Activated B cell treated with CpG ODN at 0.5 μM for 24 hours (primary cell): ENCODE data around the gene NEURL3. TPM values are rescaled to one million over a fixed set of nuclear protein-coding genes. Genes with fewer than 3 reads are reported as not detected.

Source experiments
- ATAC-seq: fragments of 200-7000 bp; cut with Tn5 transposase; one replicate; pipeline ENCODE4 v1.10.0; 2021; ENCODE audit warnings: low read depth, mild to moderate bottlenecking, moderate library complexity
- CTCF ChIA-PET: fragments of 350-600 bp; sonication (Branson Sonifier 250); formaldehyde crosslinking; loops from one replicate; lab custom pipeline; 2021; ENCODE audit warnings: antibody characterized with exemption; lab: Charles Lee
- POLR2A ChIA-PET: fragments of 350-600 bp; sonication (Branson Sonifier 250); formaldehyde crosslinking; loops from one replicate; lab custom pipeline; 2021; ENCODE audit warnings: antibody characterized with exemption; lab: Charles Lee
- DNase-seq: peaks from one replicate; pipeline ENCODE4 v3.0.0; 2022
- H3K27ac Mint-ChIP-seq: one replicate; pipeline ENCODE4 v1.8.0; 2020; ENCODE audit warnings: mixed read lengths
- H3K27me3 Mint-ChIP-seq: one replicate; pipeline ENCODE4 v1.8.0; 2021; ENCODE audit warnings: mixed read lengths
- H3K36me3 Mint-ChIP-seq: one replicate; pipeline ENCODE4 v1.8.0; 2021; ENCODE audit warnings: low read depth, mixed read lengths
- H3K4me1 Mint-ChIP-seq: one replicate; pipeline ENCODE4 v1.8.0; 2021; ENCODE audit warnings: mixed read lengths
- H3K4me3 Mint-ChIP-seq: one replicate; pipeline ENCODE4 v1.8.0; 2020; ENCODE audit warnings: mild to moderate bottlenecking, mixed read lengths
- H3K9me3 Mint-ChIP-seq: one replicate; pipeline ENCODE4 v1.8.0; 2020; ENCODE audit warnings: mixed read lengths
- intact Hi-C: fragments of 100-400 bp; cut with micrococcal nuclease; formaldehyde crosslinking; loops from one replicate; pipeline ENCODE4 v1.15.1; 2024
- total RNA-seq: library from RNA; stranded (reverse); gene quantifications from 2 replicates; pipeline ENCODE4 v1.2.3, GENCODE V29; 2022
- TF ChIP-seq, protein P1 (sequence below): fragments of 200-600 bp; IDR thresholded peaks from one replicate; pipeline ENCODE4 v1.8.0; 2022; ENCODE audit warnings: antibody characterized with exemption, mild to moderate bottlenecking

NEURL3 gene
- total RNA-seq, 1 donor from 2014 or later: not detected

DNA sequence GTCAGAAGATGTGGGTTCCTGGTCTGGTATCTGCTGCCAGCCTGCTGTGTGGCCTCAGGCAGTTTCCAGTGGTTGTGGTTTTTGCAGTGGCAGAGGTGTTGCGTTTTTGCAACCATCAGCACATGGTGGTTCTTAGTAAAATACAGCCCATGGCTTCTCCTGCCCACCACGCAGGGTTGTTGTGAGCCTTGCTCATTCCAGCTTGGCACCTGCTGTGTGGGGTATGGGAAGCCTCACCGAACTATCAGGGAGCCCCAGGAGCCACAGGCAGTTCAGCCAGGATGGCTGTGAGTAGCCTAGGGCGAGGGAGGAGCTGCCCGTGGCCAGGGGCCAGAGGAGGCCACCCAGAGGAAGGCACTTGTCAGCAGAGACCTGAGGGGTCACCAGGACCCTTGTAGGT is 41.2 kb upstream of the NEURL3 start:
- DNase-seq (no peak), ATAC-seq (no peak)
- CTCF ChIA-PET: no interaction called here
- Mint-ChIP-seq H3K4me1 (peaks cover 32% of the 10 kb centered on the region), H3K27me3 (no peaks in the 10 kb centered on the region), H3K27ac (no peak overlapping the region), H3K36me3 (peaks cover 66% of the 10 kb centered on the region), H3K4me3 (no peak overlapping the region), H3K9me3 (no peaks in the 10 kb centered on the region)
- intact Hi-C loops: no loop called here
- POLR2A ChIA-PET: interaction anchor here (1.6 kb wide), 1 partner anchor 8 kb away, joined by 5 read pairs; no protein-coding TSS in a partner anchor
- TF ChIP-seq, protein P1, sequence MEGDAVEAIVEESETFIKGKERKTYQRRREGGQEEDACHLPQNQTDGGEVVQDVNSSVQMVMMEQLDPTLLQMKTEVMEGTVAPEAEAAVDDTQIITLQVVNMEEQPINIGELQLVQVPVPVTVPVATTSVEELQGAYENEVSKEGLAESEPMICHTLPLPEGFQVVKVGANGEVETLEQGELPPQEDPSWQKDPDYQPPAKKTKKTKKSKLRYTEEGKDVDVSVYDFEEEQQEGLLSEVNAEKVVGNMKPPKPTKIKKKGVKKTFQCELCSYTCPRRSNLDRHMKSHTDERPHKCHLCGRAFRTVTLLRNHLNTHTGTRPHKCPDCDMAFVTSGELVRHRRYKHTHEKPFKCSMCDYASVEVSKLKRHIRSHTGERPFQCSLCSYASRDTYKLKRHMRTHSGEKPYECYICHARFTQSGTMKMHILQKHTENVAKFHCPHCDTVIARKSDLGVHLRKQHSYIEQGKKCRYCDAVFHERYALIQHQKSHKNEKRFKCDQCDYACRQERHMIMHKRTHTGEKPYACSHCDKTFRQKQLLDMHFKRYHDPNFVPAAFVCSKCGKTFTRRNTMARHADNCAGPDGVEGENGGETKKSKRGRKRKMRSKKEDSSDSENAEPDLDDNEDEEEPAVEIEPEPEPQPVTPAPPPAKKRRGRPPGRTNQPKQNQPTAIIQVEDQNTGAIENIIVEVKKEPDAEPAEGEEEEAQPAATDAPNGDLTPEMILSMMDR: no peak

DNA sequence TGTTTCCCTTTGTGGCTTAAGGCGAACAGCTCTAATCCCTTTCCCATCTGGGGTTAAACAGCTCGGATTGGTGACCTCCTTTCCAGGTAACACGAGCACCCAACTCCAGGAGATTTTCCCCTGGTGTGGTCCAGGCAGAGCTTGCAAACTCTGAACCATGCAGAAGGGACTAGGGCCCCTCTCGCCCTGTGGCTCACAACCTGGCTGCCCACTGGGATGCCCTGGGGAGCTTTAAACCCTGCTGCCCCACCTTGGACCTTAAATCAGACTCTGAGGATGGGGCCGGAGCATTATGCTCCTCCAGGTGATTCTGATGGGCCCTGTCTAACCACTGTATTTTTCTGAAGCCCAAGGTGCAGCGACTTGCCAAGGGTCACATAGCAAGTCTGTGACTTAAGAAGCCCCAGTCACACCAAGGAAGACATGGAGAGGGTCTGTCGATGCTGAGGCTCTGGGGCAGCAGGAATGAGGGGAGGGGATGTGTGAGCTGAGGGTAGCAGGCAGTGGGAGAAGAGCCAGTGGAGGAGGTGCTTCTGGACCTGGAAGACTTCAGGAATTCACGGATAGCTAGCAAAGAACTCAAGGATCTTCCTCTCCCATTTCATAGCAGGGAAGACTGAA is 37.3 kb upstream of the NEURL3 start:
- ChIA-PET POLR2A (interaction anchor here (0.6 kb wide), 1 partner anchor 15 kb away, joined by 7 read pairs; no protein-coding TSS in a partner anchor), CTCF (no interaction called here)
- H3K27me3 Mint-ChIP-seq: no peaks in the 10 kb centered on the region
- intact Hi-C loops: no loop called here
- H3K4me1 Mint-ChIP-seq: peaks cover 56% of the 10 kb centered on the region
- H3K9me3 Mint-ChIP-seq: no peaks in the 10 kb centered on the region
- ATAC-seq (no peak), DNase-seq (no peak)
- TF ChIP-seq, protein P1: no peak
- no peak overlapping the region for H3K4me3 Mint-ChIP-seq
- no peak overlapping the region for H3K27ac Mint-ChIP-seq
- peaks cover 65% of the 10 kb centered on the region for H3K36me3 Mint-ChIP-seq

DNA sequence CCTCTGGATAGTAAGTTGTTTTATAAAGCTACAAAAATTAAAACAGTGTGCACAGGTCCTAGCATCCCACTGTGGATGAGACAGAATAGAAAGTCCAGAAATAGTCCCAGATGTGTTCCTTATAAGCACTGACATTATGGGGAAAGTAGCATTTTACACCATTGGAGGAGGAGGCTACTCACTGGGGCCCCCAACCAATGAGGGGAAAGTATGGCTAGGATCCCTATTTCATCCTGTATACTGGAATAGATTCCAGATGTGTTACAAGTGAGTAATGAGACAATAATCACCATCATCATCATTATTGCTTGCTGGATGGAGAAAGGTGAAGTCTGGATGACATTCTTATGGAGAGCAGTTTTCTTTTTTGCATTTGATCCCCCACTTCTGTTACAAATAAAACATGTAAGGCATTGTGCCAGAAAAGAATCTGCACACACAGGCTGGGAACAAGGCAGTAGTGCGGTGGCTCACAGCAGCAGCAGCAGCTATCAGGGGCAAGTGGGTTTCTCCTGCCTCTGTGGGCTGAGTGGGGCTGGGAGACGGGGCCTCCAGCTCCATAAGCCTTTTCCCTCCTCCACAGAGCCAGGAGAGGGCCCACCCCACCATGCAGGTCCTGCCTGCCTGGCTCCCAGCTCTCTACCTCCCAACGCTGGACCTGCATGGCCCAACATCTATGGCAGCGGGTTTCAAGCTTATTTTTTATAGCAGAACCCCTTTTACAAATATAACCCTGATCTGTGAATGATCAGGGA is 36.4 kb upstream of the NEURL3 start:
- no peak for ATAC-seq
- intact Hi-C loops: no loop called here

DNA sequence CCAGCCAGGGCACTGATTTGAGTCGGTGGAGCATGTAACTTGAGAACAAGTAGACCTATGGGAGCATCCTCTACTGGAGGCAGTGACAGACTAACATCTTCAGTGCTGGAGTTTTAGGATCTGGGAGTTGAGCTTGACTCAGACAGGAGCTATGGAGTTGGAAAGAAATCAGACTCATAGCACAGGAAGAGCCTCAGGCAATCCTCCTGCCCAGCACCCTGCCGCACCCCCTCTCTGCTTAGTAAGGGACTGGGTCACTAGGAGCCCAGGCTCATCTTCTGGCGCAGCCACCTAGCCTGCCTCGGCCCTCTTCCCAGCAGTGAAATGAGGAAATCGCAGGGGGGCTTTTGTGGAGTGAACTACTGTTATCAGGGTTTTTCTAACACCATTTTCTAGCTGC is 35.0 kb upstream of the NEURL3 start:
- peak overlapping the region; percentile 41 for H3K27ac Mint-ChIP-seq
- DNase-seq: peak; percentile 11
- TF ChIP-seq, protein P1: no peak
- peaks cover 48% of the 10 kb centered on the region for H3K36me3 Mint-ChIP-seq
- ChIA-PET CTCF (interaction anchor here (1.0 to 4.4 kb wide), 2 partner anchors 13 to 14 kb away, joined by 3 to 34 read pairs; no protein-coding TSS in a partner anchor), POLR2A (interaction anchor here (1.3 to 5.6 kb wide), 2 partner anchors 12 to 13 kb away, joined by 3 to 161 read pairs; no protein-coding TSS in a partner anchor)
- H3K27me3 Mint-ChIP-seq: no peaks in the 10 kb centered on the region
- intact Hi-C loops: no loop called here
- ATAC-seq: no peak
- no peaks in the 10 kb centered on the region for H3K9me3 Mint-ChIP-seq
- H3K4me1 Mint-ChIP-seq: peaks cover 54% of the 10 kb centered on the region
- no peak overlapping the region for H3K4me3 Mint-ChIP-seq

More for the DNA sequence above, 36.4 kb upstream of the NEURL3 start:
- no peak for DNase-seq
- peaks cover 54% of the 10 kb centered on the region for H3K4me1 Mint-ChIP-seq
- POLR2A ChIA-PET: interaction anchor here (1.3 to 5.6 kb wide), 2 partner anchors 12 to 13 kb away, joined by 3 to 161 read pairs; no protein-coding TSS in a partner anchor
- CTCF ChIA-PET: interaction anchor here (1.0 kb wide), 1 partner anchor 33 kb away, joined by 3 read pairs; no protein-coding TSS in a partner anchor
- H3K4me3 Mint-ChIP-seq: no peak overlapping the region
- H3K36me3 Mint-ChIP-seq: peaks cover 61% of the 10 kb centered on the region
- H3K9me3 Mint-ChIP-seq: no peaks in the 10 kb centered on the region
- H3K27ac Mint-ChIP-seq: no peak overlapping the region
- TF ChIP-seq, protein P1: no peak
- H3K27me3 Mint-ChIP-seq: no peaks in the 10 kb centered on the region
